K562 (cell line): ENCODE data around the gene HKDC1. TPM values are rescaled to one million over a fixed set of nuclear protein-coding genes. Genes with fewer than 3 reads are reported as not detected.

ENCODE experiments used
- CEBPG ChIP-seq, 3 experiments: fragments of 200-800 bp in 1 of 3; sonication (Bioruptor generic) in 1 of 3; sonication (generic) in 1 of 3; formaldehyde crosslinking in 1 of 3; IDR thresholded peaks in 2 of 3; conservative IDR thresholded peaks in 1 of 3; 2 replicates each; pipeline versions ENCODE4 v1.6.1 to v1.8.0; 2016 to 2022; ENCODE audit warnings: missing compliant biosample characterization in 2 of 3, missing genetic modification characterization in 2 of 3, mild to moderate bottlenecking in 1 of 3, missing genetic modification reagents in 1 of 3
- CTBP1 ChIP-seq: fragments of 450-650 bp; IDR thresholded peaks from 2 replicates; pipeline ENCODE4 v1.6.1; 2016; ENCODE audit warnings: borderline replicate concordance
- ETV1 ChIP-seq: fragments of 450-650 bp; conservative IDR thresholded peaks from 2 replicates; pipeline ENCODE4 v1.6.1; 2016; ENCODE audit warnings: missing genetic modification characterization, control low read depth, low read depth, missing compliant biosample characterization
- MCM7 ChIP-seq, 2 experiments: fragments of 450-650 bp; IDR thresholded peaks; 2 replicates each; pipeline ENCODE4 v1.6.1; 2016 to 2018
- MTF1 ChIP-seq: fragments of 250-450 bp; sonication (Bioruptor Pico); IDR thresholded peaks from 2 replicates; pipeline ENCODE4 v1.9.0; 2021; ENCODE audit warnings: moderate library complexity, mild to moderate bottlenecking, inconsistent platforms, borderline replicate concordance
- MYNN ChIP-seq, 2 experiments: sonication (generic); formaldehyde crosslinking in 1 of 2; IDR thresholded peaks; 2 replicates each; pipeline versions ENCODE4 v1.5.0 to v1.6.1; 2016 to 2020; ENCODE audit warnings: antibody characterized with exemption in 1 of 2, missing genetic modification reagents in 1 of 2
- PBX2 ChIP-seq, 2 experiments: IDR thresholded peaks in 1 of 2; conservative IDR thresholded peaks in 1 of 2; 2 replicates each; pipeline ENCODE4 v1.6.1; 2016; ENCODE audit warnings: low read depth in 2 of 2, mild to moderate bottlenecking in 1 of 2, missing compliant biosample characterization in 1 of 2, missing genetic modification characterization in 1 of 2, moderate library complexity in 1 of 2
- SPI1 ChIP-seq: IDR thresholded peaks from 2 replicates; pipeline ENCODE4 v1.6.1; 2011; ENCODE audit warnings: low read depth, low read length, control low read depth, borderline replicate concordance
- TEAD2 ChIP-seq: fragments of 450-650 bp; IDR thresholded peaks from 2 replicates; pipeline ENCODE4 v1.6.1; 2016; ENCODE audit warnings: missing genetic modification characterization, control low read depth, missing compliant biosample characterization
- ZNF324 ChIP-seq: fragments of 250-450 bp; sonication (Bioruptor Pico); IDR thresholded peaks from 2 replicates; pipeline ENCODE4 v1.4.0; 2020; ENCODE audit warnings: mild to moderate bottlenecking
- polyA plus RNA-seq, 8 experiments: library from polyadenylated mRNA; depleted of rRNA in 4 of 8; stranded (reverse) in 5 of 8; unstranded in 3 of 8; fragments of >200 nt; fragmentation: Nextera tagmentation in 2 of 8; fragmentation: Illumina TruSeq in 1 of 8; extraction: Ambion mirVana in 2 of 8; extraction: Trizol in 1 of 8; gene quantifications; 2 replicates each; pipeline versions ENCODE4 v1.2.1 to v1.2.3, GENCODE V29; 2011 to 2014; ENCODE audit warnings: inconsistent platforms in 1 of 8, missing spikeins in 1 of 8
- total RNA-seq, 7 experiments: library from RNA; depleted of rRNA in 6 of 7; stranded (reverse); fragments of >200 nt in 6 of 7; fragmentation: Illumina TruSeq in 2 of 7; extraction: Trizol in 2 of 7; gene quantifications; 2 replicates each; pipeline versions ENCODE4 v1.2.1 to v1.2.3, GENCODE V29; 2011 to 2021; ENCODE audit warnings: low replicate concordance in 1 of 7
- TF ChIP-seq, protein P1 (sequence below): fragments of 250-450 bp; sonication (Bioruptor Pico); IDR thresholded peaks from 2 replicates; pipeline ENCODE4 v1.9.0; 2021; ENCODE audit warnings: mild to moderate bottlenecking, inconsistent platforms
- TF ChIP-seq, protein P2 (sequence below): fragments of 450-650 bp; IDR thresholded peaks from 2 replicates; pipeline ENCODE4 v1.6.1; 2017; ENCODE audit warnings: mild to moderate bottlenecking, moderate library complexity
- TF ChIP-seq, protein P3 (sequence below): sonication (generic); formaldehyde crosslinking; IDR thresholded peaks from 2 replicates; pipeline ENCODE4 v1.4.0; 2020; ENCODE audit warnings: mild to moderate bottlenecking, missing genetic modification reagents
- TF ChIP-seq, protein P4 (sequence below): fragments of 250-450 bp; sonication (Bioruptor Pico); IDR thresholded peaks from 2 replicates; pipeline ENCODE4 v1.5.0; 2022; ENCODE audit warnings: mild to moderate bottlenecking

Gene HKDC1
- total and polyA plus RNA-seq, 9 of the 15 experiments (the other 6 are each of a cell fraction or from before 2014, with no cell fraction given) = 0.04 to 0.22 (median 0.11) TPM; not detected in 5

DNA sequence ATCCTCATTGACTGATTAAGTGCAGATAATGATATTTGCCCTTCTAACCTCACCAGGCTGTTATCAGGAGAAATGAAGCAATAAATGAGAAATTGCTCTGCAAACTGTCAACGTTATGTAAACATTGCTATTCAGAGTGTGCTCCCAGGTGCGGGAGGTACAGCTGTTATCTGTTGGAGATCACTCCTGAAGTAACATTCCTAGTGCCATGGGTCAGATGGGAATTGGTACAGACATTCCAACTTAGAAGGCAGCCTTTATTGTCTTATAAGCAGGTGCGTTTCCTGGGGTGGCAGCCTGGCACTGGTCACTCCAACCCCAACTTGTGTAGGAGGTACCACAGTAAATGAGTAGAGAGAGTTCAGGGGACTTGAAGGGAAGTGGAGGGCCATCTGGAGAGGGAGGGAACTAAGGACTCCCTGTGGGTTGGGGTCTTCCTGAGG, 95.0 kb downstream of the HKDC1 start (continued):
- no peak; the same call in 1 of the 2 replicates for TF ChIP-seq PBX2 (CRISPR knock-in tag; IDR thresholded peaks at IDR 0.05; ENCODE audit: low read depth)
- TF ChIP-seq PBX2 (tag; conservative IDR thresholded peaks at IDR 0.05; ENCODE audit: low read depth) = peak; percentile 78
- 0 out of 2 replicates have a peak, but pooled peaks have one; percentile 23 for TF ChIP-seq MYNN (IDR thresholded peaks at IDR 0.05)
- no peak for TF ChIP-seq MYNN (CRISPR knock-in tag; IDR thresholded peaks at IDR 0.05)
- peak; percentile 70 for TF ChIP-seq SPI1
- 0 out of 2 replicates have a peak, but pooled peaks have one; percentile 20 for TF ChIP-seq MTF1 (CRISPR knock-in tag)
- peak in 1 of 2 experiments; percentile 96; a peak in 1 of 4 replicates for TF ChIP-seq MCM7 (IDR thresholded peaks at IDR 0.05)
- TF ChIP-seq CTBP1 = peak; percentile 58
- peak; percentile 83 for TF ChIP-seq CEBPG (CRISPR knock-in tag; IDR thresholded peaks at IDR 0.05)
- TF ChIP-seq CEBPG (tag; conservative IDR thresholded peaks at IDR 0.05 in 1 of 2, IDR thresholded peaks at IDR 0.05 in 1 of 2) = peak; percentile 88 to 92
- TF ChIP-seq, protein P1, sequence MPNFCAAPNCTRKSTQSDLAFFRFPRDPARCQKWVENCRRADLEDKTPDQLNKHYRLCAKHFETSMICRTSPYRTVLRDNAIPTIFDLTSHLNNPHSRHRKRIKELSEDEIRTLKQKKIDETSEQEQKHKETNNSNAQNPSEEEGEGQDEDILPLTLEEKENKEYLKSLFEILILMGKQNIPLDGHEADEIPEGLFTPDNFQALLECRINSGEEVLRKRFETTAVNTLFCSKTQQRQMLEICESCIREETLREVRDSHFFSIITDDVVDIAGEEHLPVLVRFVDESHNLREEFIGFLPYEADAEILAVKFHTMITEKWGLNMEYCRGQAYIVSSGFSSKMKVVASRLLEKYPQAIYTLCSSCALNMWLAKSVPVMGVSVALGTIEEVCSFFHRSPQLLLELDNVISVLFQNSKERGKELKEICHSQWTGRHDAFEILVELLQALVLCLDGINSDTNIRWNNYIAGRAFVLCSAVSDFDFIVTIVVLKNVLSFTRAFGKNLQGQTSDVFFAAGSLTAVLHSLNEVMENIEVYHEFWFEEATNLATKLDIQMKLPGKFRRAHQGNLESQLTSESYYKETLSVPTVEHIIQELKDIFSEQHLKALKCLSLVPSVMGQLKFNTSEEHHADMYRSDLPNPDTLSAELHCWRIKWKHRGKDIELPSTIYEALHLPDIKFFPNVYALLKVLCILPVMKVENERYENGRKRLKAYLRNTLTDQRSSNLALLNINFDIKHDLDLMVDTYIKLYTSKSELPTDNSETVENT (CRISPR knock-in tag) = 0 out of 2 replicates have a peak, but pooled peaks have one; percentile 8
- TF ChIP-seq, protein P2, sequence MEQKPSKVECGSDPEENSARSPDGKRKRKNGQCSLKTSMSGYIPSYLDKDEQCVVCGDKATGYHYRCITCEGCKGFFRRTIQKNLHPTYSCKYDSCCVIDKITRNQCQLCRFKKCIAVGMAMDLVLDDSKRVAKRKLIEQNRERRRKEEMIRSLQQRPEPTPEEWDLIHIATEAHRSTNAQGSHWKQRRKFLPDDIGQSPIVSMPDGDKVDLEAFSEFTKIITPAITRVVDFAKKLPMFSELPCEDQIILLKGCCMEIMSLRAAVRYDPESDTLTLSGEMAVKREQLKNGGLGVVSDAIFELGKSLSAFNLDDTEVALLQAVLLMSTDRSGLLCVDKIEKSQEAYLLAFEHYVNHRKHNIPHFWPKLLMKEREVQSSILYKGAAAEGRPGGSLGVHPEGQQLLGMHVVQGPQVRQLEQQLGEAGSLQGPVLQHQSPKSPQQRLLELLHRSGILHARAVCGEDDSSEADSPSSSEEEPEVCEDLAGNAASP = no peak
- TF ChIP-seq, protein P3, sequence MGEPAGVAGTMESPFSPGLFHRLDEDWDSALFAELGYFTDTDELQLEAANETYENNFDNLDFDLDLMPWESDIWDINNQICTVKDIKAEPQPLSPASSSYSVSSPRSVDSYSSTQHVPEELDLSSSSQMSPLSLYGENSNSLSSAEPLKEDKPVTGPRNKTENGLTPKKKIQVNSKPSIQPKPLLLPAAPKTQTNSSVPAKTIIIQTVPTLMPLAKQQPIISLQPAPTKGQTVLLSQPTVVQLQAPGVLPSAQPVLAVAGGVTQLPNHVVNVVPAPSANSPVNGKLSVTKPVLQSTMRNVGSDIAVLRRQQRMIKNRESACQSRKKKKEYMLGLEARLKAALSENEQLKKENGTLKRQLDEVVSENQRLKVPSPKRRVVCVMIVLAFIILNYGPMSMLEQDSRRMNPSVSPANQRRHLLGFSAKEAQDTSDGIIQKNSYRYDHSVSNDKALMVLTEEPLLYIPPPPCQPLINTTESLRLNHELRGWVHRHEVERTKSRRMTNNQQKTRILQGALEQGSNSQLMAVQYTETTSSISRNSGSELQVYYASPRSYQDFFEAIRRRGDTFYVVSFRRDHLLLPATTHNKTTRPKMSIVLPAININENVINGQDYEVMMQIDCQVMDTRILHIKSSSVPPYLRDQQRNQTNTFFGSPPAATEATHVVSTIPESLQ (CRISPR knock-in tag) = 0 out of 2 replicates have a peak, but pooled peaks have one; percentile 10
- no peak for TF ChIP-seq ETV1 (tag)
- no peak for TF ChIP-seq TEAD2 (tag)
- TF ChIP-seq, protein P4, sequence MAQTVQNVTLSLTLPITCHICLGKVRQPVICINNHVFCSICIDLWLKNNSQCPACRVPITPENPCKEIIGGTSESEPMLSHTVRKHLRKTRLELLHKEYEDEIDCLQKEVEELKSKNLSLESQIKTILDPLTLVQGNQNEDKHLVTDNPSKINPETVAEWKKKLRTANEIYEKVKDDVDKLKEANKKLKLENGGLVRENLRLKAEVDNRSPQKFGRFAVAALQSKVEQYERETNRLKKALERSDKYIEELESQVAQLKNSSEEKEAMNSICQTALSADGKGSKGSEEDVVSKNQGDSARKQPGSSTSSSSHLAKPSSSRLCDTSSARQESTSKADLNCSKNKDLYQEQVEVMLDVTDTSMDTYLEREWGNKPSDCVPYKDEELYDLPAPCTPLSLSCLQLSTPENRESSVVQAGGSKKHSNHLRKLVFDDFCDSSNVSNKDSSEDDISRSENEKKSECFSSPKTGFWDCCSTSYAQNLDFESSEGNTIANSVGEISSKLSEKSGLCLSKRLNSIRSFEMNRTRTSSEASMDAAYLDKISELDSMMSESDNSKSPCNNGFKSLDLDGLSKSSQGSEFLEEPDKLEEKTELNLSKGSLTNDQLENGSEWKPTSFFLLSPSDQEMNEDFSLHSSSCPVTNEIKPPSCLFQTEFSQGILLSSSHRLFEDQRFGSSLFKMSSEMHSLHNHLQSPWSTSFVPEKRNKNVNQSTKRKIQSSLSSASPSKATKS (CRISPR knock-in tag) = no peak
- TF ChIP-seq ZNF324 (CRISPR knock-in tag) = 0 out of 2 replicates have a peak, but pooled peaks have one; percentile 15
